Smooth muscle cell (in vitro differentiated cells): ENCODE measurements around the gene PTPRK. TPM values are rescaled to one million over a fixed set of nuclear protein-coding genes. Genes with fewer than 3 reads are reported as not detected.

ENCODE experiments used
- DNase-seq: peaks from one replicate; lab custom pipeline; 2025; ENCODE audit not compliant: unreplicated experiment; lab: John Stamatoyannopoulos, UW
- H2AFZ ChIP-seq: fragments of 200-600 bp; sonication (generic); 2 replicates; pipeline ENCODE4 v1.6.0; 2016; ENCODE audit warnings: antibody characterized with exemption, low read depth, mild to moderate bottlenecking
- H3F3A ChIP-seq: fragments of 200-600 bp; sonication (generic); 2 replicates; pipeline ENCODE4 v1.6.0; 2017; ENCODE audit warnings: antibody characterized with exemption, low read depth
- H3K27ac ChIP-seq: fragments of 200-600 bp; sonication (generic); 2 replicates; pipeline ENCODE4 v1.5.1; 2016; ENCODE audit warnings: low read depth, mild to moderate bottlenecking
- H3K27me3 ChIP-seq: fragments of 200-600 bp; sonication (generic); 2 replicates; pipeline ENCODE4 v1.6.1; 2016; ENCODE audit warnings: low read depth, mild to moderate bottlenecking
- H3K36me3 ChIP-seq: fragments of 200-600 bp; sonication (generic); 2 replicates; pipeline ENCODE4 v1.5.1; 2016; ENCODE audit warnings: low read depth
- H3K4me1 ChIP-seq: fragments of 200-600 bp; sonication (generic); 2 replicates; pipeline ENCODE4 v1.5.1; 2016; ENCODE audit warnings: low read depth
- H3K4me2 ChIP-seq: fragments of 200-600 bp; sonication (generic); 2 replicates; pipeline ENCODE4 v1.6.0; 2016; ENCODE audit warnings: mild to moderate bottlenecking
- H3K4me3 ChIP-seq: fragments of 200-600 bp; sonication (generic); 2 replicates; pipeline ENCODE4 v1.5.1; 2016; ENCODE audit warnings: mild to moderate bottlenecking
- H3K79me2 ChIP-seq: fragments of 200-600 bp; sonication (generic); 2 replicates; pipeline ENCODE4 v1.6.0; 2016; ENCODE audit warnings: low read depth, mild to moderate bottlenecking
- H3K9ac ChIP-seq: fragments of 200-600 bp; sonication (generic); 2 replicates; pipeline ENCODE4 v1.6.0; 2016; ENCODE audit warnings: low read depth
- H3K9me3 ChIP-seq: fragments of 200-600 bp; sonication (generic); replicated peaks from 2 replicates; pipeline ENCODE4 v1.5.1; 2016; ENCODE audit warnings: low read depth
- H4K20me1 ChIP-seq: fragments of 200-600 bp; sonication (generic); 2 replicates; pipeline ENCODE4 v1.6.0; 2016; ENCODE audit warnings: low read depth
- WGBS: methylation state at CpG from one replicate; pipeline ENCODE4 v1.1.7; 2016; ENCODE audit warnings: low lambda C conversion rate; 5-methylcytosine and 5-hydroxymethylcytosine counted together
- polyA plus RNA-seq: library from polyadenylated mRNA; unstranded; fragments of >200 nt; fragmentation: Nextera tagmentation; extraction: Ambion mirVana; gene quantifications from 2 replicates; pipeline ENCODE4 v1.2.1, GENCODE V29; 2016
- total RNA-seq: library from RNA; depleted of rRNA; stranded (reverse); fragments of >200 nt; gene quantifications from 2 replicates; pipeline ENCODE4 v1.2.3, GENCODE V29; 2014
- TF ChIP-seq, protein P1 (sequence below): fragments of 200-600 bp; sonication (generic); IDR thresholded peaks from 2 replicates; pipeline ENCODE4 v1.5.1; 2017; ENCODE audit warnings: borderline replicate concordance, mild to moderate bottlenecking, antibody characterized with exemption; ENCODE audit not compliant: insufficient read depth, poor library complexity, severe bottlenecking

PTPRK gene
- total and polyA plus RNA-seq, 2 experiments from 2014 or later = 21.7 to 50.4 TPM

DNA sequence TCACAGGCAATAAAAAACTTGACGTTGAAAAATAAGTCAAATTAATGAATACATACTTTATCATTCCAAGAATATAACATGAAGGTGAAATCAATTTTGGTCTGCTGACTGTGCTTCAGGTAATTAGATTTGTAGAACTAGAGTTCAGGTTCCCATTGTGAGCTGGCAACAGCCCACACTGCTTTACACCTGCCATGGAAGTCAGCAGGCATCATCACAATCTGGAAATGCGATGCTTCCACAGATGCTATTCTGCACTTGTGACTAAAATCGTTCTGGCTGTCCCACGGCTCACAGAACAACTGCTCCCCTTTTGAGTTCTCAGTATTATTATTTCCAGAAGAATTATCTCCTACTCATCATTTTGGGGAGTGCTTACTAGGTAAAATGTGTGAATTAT lies 556.9 kb downstream of the PTPRK start:
- Histone ChIP-seq H3K4me2 (no peak overlapping the region), H3K36me3 (no peaks in the 10 kb centered on the region), H3K27me3 (no peaks in the 10 kb centered on the region), H3K27ac (no peak overlapping the region), H3K79me2 (no peaks in the 10 kb centered on the region), H3K9ac (no peak overlapping the region), H3F3A (no peaks in the 10 kb centered on the region), H3K4me3 (no peak overlapping the region), H3K4me1 (no peaks in the 10 kb centered on the region), H2AFZ (no peak overlapping the region), H3K9me3 (no peaks in the 10 kb centered on the region), H4K20me1 (no peaks in the 10 kb centered on the region)
- no peak for DNase-seq
- TF ChIP-seq, protein P1, sequence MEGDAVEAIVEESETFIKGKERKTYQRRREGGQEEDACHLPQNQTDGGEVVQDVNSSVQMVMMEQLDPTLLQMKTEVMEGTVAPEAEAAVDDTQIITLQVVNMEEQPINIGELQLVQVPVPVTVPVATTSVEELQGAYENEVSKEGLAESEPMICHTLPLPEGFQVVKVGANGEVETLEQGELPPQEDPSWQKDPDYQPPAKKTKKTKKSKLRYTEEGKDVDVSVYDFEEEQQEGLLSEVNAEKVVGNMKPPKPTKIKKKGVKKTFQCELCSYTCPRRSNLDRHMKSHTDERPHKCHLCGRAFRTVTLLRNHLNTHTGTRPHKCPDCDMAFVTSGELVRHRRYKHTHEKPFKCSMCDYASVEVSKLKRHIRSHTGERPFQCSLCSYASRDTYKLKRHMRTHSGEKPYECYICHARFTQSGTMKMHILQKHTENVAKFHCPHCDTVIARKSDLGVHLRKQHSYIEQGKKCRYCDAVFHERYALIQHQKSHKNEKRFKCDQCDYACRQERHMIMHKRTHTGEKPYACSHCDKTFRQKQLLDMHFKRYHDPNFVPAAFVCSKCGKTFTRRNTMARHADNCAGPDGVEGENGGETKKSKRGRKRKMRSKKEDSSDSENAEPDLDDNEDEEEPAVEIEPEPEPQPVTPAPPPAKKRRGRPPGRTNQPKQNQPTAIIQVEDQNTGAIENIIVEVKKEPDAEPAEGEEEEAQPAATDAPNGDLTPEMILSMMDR = no peak
- WGBS = 92% methylated on average over 4 of the region's 4 CpGs

DNA sequence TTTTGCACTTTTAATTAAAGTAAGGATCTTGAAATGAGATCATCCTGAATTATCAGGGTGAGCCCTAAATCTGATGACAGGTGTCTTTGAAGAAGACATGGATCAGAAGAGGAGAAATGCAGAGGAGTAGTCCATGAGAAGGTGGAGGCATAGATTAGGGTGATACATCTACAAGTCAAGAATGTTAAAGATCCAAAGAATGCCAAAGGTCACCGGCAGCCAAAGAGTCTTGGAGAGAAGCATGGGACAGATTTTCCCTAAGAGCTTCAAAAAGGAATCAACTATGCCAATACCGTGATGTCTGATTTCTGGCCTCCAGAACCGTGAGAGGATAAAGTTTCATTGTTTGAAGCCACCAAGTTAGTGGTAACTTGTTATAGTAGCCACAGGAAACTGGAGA lies 560.5 kb downstream of the PTPRK start:
- Histone ChIP-seq H2AFZ (no peak overlapping the region), H3K4me1 (no peaks in the 10 kb centered on the region), H3K36me3 (no peaks in the 10 kb centered on the region), H3F3A (no peaks in the 10 kb centered on the region), H3K27me3 (no peaks in the 10 kb centered on the region), H4K20me1 (no peaks in the 10 kb centered on the region), H3K9me3 (no peaks in the 10 kb centered on the region), H3K27ac (no peak overlapping the region), H3K4me2 (no peak overlapping the region), H3K79me2 (no peaks in the 10 kb centered on the region), H3K4me3 (no peak overlapping the region), H3K9ac (no peak overlapping the region)
- TF ChIP-seq, protein P1 = no peak
- DNase-seq = no peak
- WGBS = 82% methylated on average over 3 of the region's 3 CpGs

DNA sequence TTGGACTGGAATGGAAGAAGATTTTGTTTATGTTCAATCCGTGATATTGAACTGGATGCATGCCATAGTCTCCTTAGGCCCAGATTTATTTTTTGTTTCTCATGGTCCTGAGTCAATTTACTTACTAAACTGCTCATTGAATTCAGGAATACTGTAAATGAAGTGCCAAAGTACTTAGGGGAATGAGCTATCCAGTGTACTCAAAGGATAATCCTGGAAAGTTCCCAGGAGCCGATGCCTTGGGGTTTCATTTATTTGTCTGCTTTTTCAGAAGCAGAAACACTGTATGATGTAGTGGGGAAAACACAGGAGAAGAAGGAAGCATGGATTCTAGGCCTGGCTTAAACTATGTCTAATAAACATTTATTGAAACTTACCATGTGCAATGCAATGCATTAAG lies 563.4 kb downstream of the PTPRK start:
- no peaks in the 10 kb centered on the region for H3F3A ChIP-seq
- H3K36me3 ChIP-seq = no peaks in the 10 kb centered on the region
- H3K9me3 ChIP-seq = no peaks in the 10 kb centered on the region
- no peaks in the 10 kb centered on the region for H4K20me1 ChIP-seq
- DNase-seq = no peak
- H2AFZ ChIP-seq = no peak overlapping the region
- no peaks in the 10 kb centered on the region for H3K27me3 ChIP-seq
- WGBS = 90% methylated on average over 2 of the region's 2 CpGs
- H3K4me3 ChIP-seq = no peak overlapping the region
- no peak overlapping the region for H3K9ac ChIP-seq
- no peaks in the 10 kb centered on the region for H3K79me2 ChIP-seq
- TF ChIP-seq, protein P1 = no peak
- H3K4me1 ChIP-seq = no peaks in the 10 kb centered on the region
- no peak overlapping the region for H3K27ac ChIP-seq
- no peak overlapping the region for H3K4me2 ChIP-seq

DNA sequence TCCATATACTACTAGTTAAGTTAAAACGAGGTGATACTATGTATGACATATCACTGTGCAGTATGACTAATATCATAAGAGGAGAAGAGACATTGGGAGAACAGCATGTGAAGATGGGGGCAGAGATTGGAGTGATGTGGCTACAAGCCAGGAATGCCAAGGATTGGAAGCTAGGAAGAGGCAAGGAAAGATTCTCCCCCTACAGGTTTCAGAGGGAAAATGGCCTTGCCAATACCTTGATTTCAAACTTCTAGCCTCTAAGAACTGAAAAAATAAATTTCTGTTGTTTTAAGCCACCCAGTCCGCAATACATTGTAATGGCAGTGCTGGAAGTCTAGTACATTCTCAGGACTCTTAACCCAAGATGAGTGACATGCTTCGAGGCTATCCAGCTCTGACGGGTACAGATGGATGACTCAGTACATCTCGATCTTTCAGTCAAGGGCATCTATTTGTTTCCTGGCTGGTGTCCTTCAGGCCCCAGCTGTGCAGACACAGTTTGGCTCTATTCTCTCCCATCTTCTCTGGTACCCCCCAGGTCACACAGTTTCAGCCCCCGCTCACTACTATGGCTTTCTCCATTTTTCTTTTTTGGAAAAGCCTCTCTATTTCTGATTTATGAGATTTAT lies 564.0 kb downstream of the PTPRK start:
- Histone ChIP-seq H3F3A (no peaks in the 10 kb centered on the region), H4K20me1 (no peaks in the 10 kb centered on the region), H3K27ac (no peak overlapping the region), H3K27me3 (no peaks in the 10 kb centered on the region), H3K4me1 (no peaks in the 10 kb centered on the region), H3K4me2 (no peak overlapping the region), H2AFZ (no peak overlapping the region), H3K9me3 (no peaks in the 10 kb centered on the region), H3K9ac (no peak overlapping the region), H3K4me3 (no peak overlapping the region), H3K36me3 (no peaks in the 10 kb centered on the region), H3K79me2 (no peaks in the 10 kb centered on the region)
- 91% methylated on average over 6 of the region's 6 CpGs for WGBS
- TF ChIP-seq, protein P1 = no peak
- no peak for DNase-seq
